ENCODE measurements around the gene EIF4G1.

GRCh38 chr3:184346480-184347190 lies 32.2 kb downstream of the EIF4G1 start:
- TF ChIP-seq CTCF (IDR thresholded peaks at IDR 0.05) (no peak), POLR2A (IDR thresholded peaks at IDR 0.05) (no peak)

Measured in uterus (tissue), 2 donors.